Colonic mucosa (tissue), 4 donors: Measurements from ENCODE around the gene OPN4. TPM values are rescaled to one million over a fixed set of nuclear protein-coding genes. Genes with fewer than 3 reads are reported as not detected.
A peak's percentile ranks its signal among the peaks of the same experiment; 100 is the strongest.

Source experiments
- DNase-seq: peaks from one replicate; pipeline ENCODE4 v3.0.0-alpha.2; 2020
- H3K27ac ChIP-seq: fragments of 200-600 bp; one replicate; pipeline ENCODE4 v1.8.0; 2021
- H3K27me3 ChIP-seq: fragments of 200-600 bp; one replicate; pipeline ENCODE4 v1.8.0; 2021
- H3K36me3 ChIP-seq: fragments of 200-600 bp; one replicate; pipeline ENCODE4 v1.8.0; 2021
- H3K4me1 ChIP-seq: fragments of 200-600 bp; one replicate; pipeline ENCODE4 v1.8.0; 2021; ENCODE audit warnings: mild to moderate bottlenecking
- H3K4me3 ChIP-seq: fragments of 200-600 bp; one replicate; pipeline ENCODE4 v1.8.0; 2021
- H3K9ac ChIP-seq, 2 donors: one replicate each; pipeline ENCODE4 v1.7.0; 2013; ENCODE audit warnings: control low read depth in 2 of 2, low read depth in 2 of 2, low read length in 2 of 2
- H3K9me3 ChIP-seq: fragments of 200-600 bp; one replicate; pipeline ENCODE4 v1.8.0; 2021
- CTCF ChIP-seq: fragments of 200-600 bp; IDR thresholded peaks from one replicate; pipeline ENCODE4 v1.8.0; 2022; ENCODE audit warnings: antibody characterized with exemption, mild to moderate bottlenecking
- intact Hi-C: fragments of 100-400 bp; cut with DNase I; formaldehyde crosslinking; loops from one replicate; pipeline ENCODE4 v1.14.1; 2022
- total RNA-seq, 2 donors: library from RNA; stranded (reverse); fragmentation: NEBNext Ultra II Directional in 1 of 2; extraction: Animal tissue kit (Norgen Biotek cat#: 25700) in 1 of 2; gene quantifications; one replicate each; pipeline ENCODE4 v1.2.1, GENCODE V29; 2021
- donor health status: healthy.
- donor health status: DM: no; HTN: no; CAD: no.
- donor health status: DM: no; HTN: no; CAD: no.

OPN4 gene
- total RNA-seq, 2 donors from 2014 or later, result not detected

GRCh38 chr10:86692023-86692514 is 37.7 kb downstream of the OPN4 start:
- Histone ChIP-seq H3K9ac (no peak overlapping the region), H3K9me3 (no peaks in the 10 kb centered on the region), H3K4me3 (no peak overlapping the region), H3K36me3 (no peaks in the 10 kb centered on the region), H3K4me1 (no peaks in the 10 kb centered on the region), H3K27ac (no peak overlapping the region), H3K27me3 (no peaks in the 10 kb centered on the region)
- TF ChIP-seq CTCF, result no peak
- DNase-seq, result no peak
- intact Hi-C loops, result loop anchor here (2.0 to 5.0 kb wide), 2 partner anchors 207 to 265 kb away; partner anchors contain the start of genes MMRN2 and SNCG

GRCh38 chr10:86692664-86693063 is 38.3 kb downstream of the OPN4 start:
- no peak for DNase-seq
- no peaks in the 10 kb centered on the region for H3K27me3 ChIP-seq
- no peaks in the 10 kb centered on the region for H3K4me1 ChIP-seq
- no peak overlapping the region for H3K9ac ChIP-seq
- no peaks in the 10 kb centered on the region for H3K36me3 ChIP-seq
- H3K9me3 ChIP-seq, result no peaks in the 10 kb centered on the region
- no peak overlapping the region for H3K4me3 ChIP-seq
- intact Hi-C loops, result loop anchor here (2.0 to 5.0 kb wide), 2 partner anchors 206 to 265 kb away; partner anchors contain the start of genes MMRN2 and SNCG
- no peak overlapping the region for H3K27ac ChIP-seq
- TF ChIP-seq CTCF, result no peak

- no peaks in the 10 kb centered on the region for H3K9me3 ChIP-seq
- no peaks in the 10 kb centered on the region for H3K4me1 ChIP-seq
- no peak overlapping the region for H3K9ac ChIP-seq
- DNase-seq, result no peak
- TF ChIP-seq CTCF, result no peak
- no peaks in the 10 kb centered on the region for H3K36me3 ChIP-seq
- intact Hi-C loops, result loop anchor here (2.0 to 5.0 kb wide), 2 partner anchors 206 to 264 kb away; partner anchors contain the start of genes MMRN2 and SNCG
- no peak overlapping the region for H3K27ac ChIP-seq
- no peaks in the 10 kb centered on the region for H3K27me3 ChIP-seq
- no peak overlapping the region for H3K4me3 ChIP-seq
These were observed 38.9 kb downstream of the OPN4 start for GRCh38 chr10:86693275-86693674.

GRCh38 chr10:86693721-86694369 is 39.5 kb downstream of the OPN4 start:
- Histone ChIP-seq H3K27me3 (no peaks in the 10 kb centered on the region), H3K27ac (no peak overlapping the region)
- intact Hi-C loops, result loop anchor here (2.0 to 5.0 kb wide), 2 partner anchors 205 to 263 kb away; partner anchors contain the start of genes MMRN2 and SNCG

More at GRCh38 chr10:86693721-86694369, 39.5 kb downstream of the OPN4 start:
- no peaks in the 10 kb centered on the region for H3K9me3 ChIP-seq
- peak; percentile 62 for DNase-seq
- H3K36me3 ChIP-seq, result no peaks in the 10 kb centered on the region
- no peaks in the 10 kb centered on the region for H3K4me1 ChIP-seq
- peak; percentile 63 for TF ChIP-seq CTCF
- no peak overlapping the region for H3K9ac ChIP-seq
- no peak overlapping the region for H3K4me3 ChIP-seq
